GM12878 (cell line): Measurements from ENCODE around the gene BBS9. TPM values are rescaled to one million over a fixed set of nuclear protein-coding genes. Genes with fewer than 3 reads are reported as not detected.

Experiments used
- ATAC-seq: fragments of 200-7000 bp; cut with Tn5 transposase; 3 replicates; pipeline ENCODE4 v1.9.1; 2020; ENCODE audit warnings: mild to moderate bottlenecking, moderate library complexity
- BruUV-seq: library from RNA; stranded (reverse); fragments of 400-500 nt; replicated peaks from 2 replicates; lab custom pipeline; 2021; lab: Mats Ljungman, UMichigan
- CTCF ChIA-PET: fragments of 300-600 bp; sonication (Branson Sonifier 250); formaldehyde crosslinking; extraction: SDS; loops from one replicate; lab custom pipeline; 2021; ENCODE audit warnings: inconsistent platforms; lab: Yijun Ruan, JAX
- POLR2A ChIA-PET: fragments of 350-600 bp; formaldehyde crosslinking; extraction: SDS; loops from one replicate; lab custom pipeline; 2021; ENCODE audit warnings: inconsistent platforms; lab: Charles Lee
- RAD21 ChIA-PET: fragments of 300-600 bp; sonication (Branson Sonifier 250); formaldehyde crosslinking; loops from one replicate; lab custom pipeline; 2023; ENCODE audit warnings: antibody characterized with exemption; ENCODE audit not compliant: unreplicated experiment; lab: Charles Lee
- SMC1A ChIA-PET: fragments of 300-600 bp; sonication (Branson Sonifier 250); formaldehyde crosslinking; loops from one replicate; lab custom pipeline; 2023; ENCODE audit not compliant: unreplicated experiment, uncharacterized antibody; lab: Charles Lee
- DNase-seq: peaks from one replicate; pipeline ENCODE4 v3.0.0-alpha.2; 2011; ENCODE audit warnings: low read depth, low spot score
- FAIRE-seq: peaks from 3 replicates; lab custom pipeline; 2011; peaks lifted over from hg19 to GRCh38; lab: Jason Lieb, UNC
- H2AFZ ChIP-seq: 2 replicates; pipeline ENCODE4 v1.6.0; 2011; ENCODE audit warnings: low read depth, low read length, control low read depth; ENCODE audit not compliant: control insufficient read depth
- H3K27ac ChIP-seq: 2 replicates; pipeline ENCODE4 v1.5.1; 2011; ENCODE audit warnings: control low read depth; ENCODE audit not compliant: control insufficient read depth, insufficient read depth
- H3K27me3 ChIP-seq, 2 experiments: replicated peaks in 1 of 2; 2 replicates each; pipeline versions ENCODE4 v1.6.0 to v1.6.1; 2011; ENCODE audit warnings: low read length in 1 of 2; ENCODE audit not compliant: control insufficient read depth in 2 of 2, insufficient read depth in 2 of 2
- H3K36me3 ChIP-seq, 2 experiments: 2 replicates each; pipeline ENCODE4 v1.5.1; 2011; ENCODE audit warnings: low read length in 1 of 2; ENCODE audit not compliant: control insufficient read depth in 2 of 2, insufficient read depth in 2 of 2
- H3K4me1 ChIP-seq: 2 replicates; pipeline ENCODE4 v1.6.1; 2011; ENCODE audit warnings: mild to moderate bottlenecking, low read length, moderate library complexity, mixed read lengths; ENCODE audit not compliant: control insufficient read depth, insufficient read depth
- H3K4me2 ChIP-seq: 2 replicates; pipeline ENCODE4 v1.6.0; 2011; ENCODE audit warnings: control low read depth; ENCODE audit not compliant: control insufficient read depth, insufficient read depth
- H3K4me3 ChIP-seq: fragments of 200-600 bp; sonication (generic); 2 replicates; pipeline ENCODE4 v1.5.1; 2016
- H3K79me2 ChIP-seq: 2 replicates; pipeline ENCODE4 v1.6.0; 2011; ENCODE audit warnings: low read length; ENCODE audit not compliant: control insufficient read depth, insufficient read depth
- H3K9ac ChIP-seq: 2 replicates; pipeline ENCODE4 v1.8.0; 2011; ENCODE audit warnings: low read length, control low read depth, mixed read lengths; ENCODE audit not compliant: control insufficient read depth, insufficient read depth
- H3K9me3 ChIP-seq: replicated peaks from 3 replicates; pipeline ENCODE4 v1.5.1; 2011; ENCODE audit warnings: mild to moderate bottlenecking, low read length; ENCODE audit not compliant: control insufficient read depth, insufficient read depth
- H4K20me1 ChIP-seq: 2 replicates; pipeline ENCODE4 v1.6.0; 2011; ENCODE audit not compliant: control insufficient read depth, insufficient read depth
- FOXM1 ChIP-seq: IDR thresholded peaks from 2 replicates; pipeline ENCODE4 v1.6.1; 2012; ENCODE audit warnings: low read depth, mild to moderate bottlenecking, inconsistent platforms, low read length, moderate library complexity
- MXI1 ChIP-seq: fragments of 150-350 bp; IDR thresholded peaks from 2 replicates; pipeline ENCODE4 v1.6.1; 2011; ENCODE audit warnings: low read depth, mild to moderate bottlenecking, inconsistent platforms, low read length, improper control_type of control experiment
- NBN ChIP-seq: fragments of 450-650 bp; IDR thresholded peaks from 2 replicates; pipeline ENCODE4 v1.6.1; 2016
- POLR2AphosphoS2 ChIP-seq: IDR thresholded peaks from 2 replicates; pipeline ENCODE4 v1.6.1; 2011; ENCODE audit warnings: low read depth, mild to moderate bottlenecking, low read length, improper control_type of control experiment, moderate library complexity
- PRDM15 ChIP-seq: fragments of 450-650 bp; formaldehyde crosslinking; IDR thresholded peaks from 2 replicates; pipeline ENCODE4 v1.4.0; 2020; ENCODE audit warnings: mild to moderate bottlenecking, moderate library complexity
- RAD21 ChIP-seq: IDR thresholded peaks from 2 replicates; pipeline ENCODE4 v1.6.1; 2011; ENCODE audit warnings: mild to moderate bottlenecking, low read depth, low read length, moderate library complexity; ENCODE audit not compliant: insufficient read depth
- SREBF1 ChIP-seq: IDR thresholded peaks from 2 replicates; pipeline ENCODE4 v1.6.1; 2012; ENCODE audit warnings: mild to moderate bottlenecking, low read length
- SUPT20H ChIP-seq: IDR thresholded peaks from 2 replicates; pipeline ENCODE4 v1.6.1; 2011; ENCODE audit warnings: low read depth, mild to moderate bottlenecking, low read length, moderate library complexity, borderline replicate concordance; ENCODE audit not compliant: control insufficient read depth
- ZBTB4 ChIP-seq: fragments of 450-650 bp; formaldehyde crosslinking; IDR thresholded peaks from 2 replicates; pipeline ENCODE4 v1.4.0; 2022; ENCODE audit warnings: mild to moderate bottlenecking, moderate library complexity
- ZNF217 ChIP-seq: fragments of 450-650 bp; IDR thresholded peaks from 2 replicates; pipeline ENCODE4 v1.6.1; 2017; ENCODE audit warnings: antibody characterized with exemption, mild to moderate bottlenecking
- WGBS: methylation state at CpG from one replicate; pipeline ENCODE4 v1.1.6; 2016; ENCODE audit warnings: low lambda C conversion rate; ENCODE audit not compliant: insufficient replicate concordance, insufficient coverage; ENCODE audit errors: missing lambda C conversion rate; 5-methylcytosine and 5-hydroxymethylcytosine counted together
- in situ Hi-C: fragments of 300-500 bp; cut with MboI; formaldehyde crosslinking; loops from 9 replicates; pipeline ENCODE4 v1.14.3; 2018; ENCODE audit warnings: mixed read lengths
- intact Hi-C: fragments of 100-400 bp; cut with micrococcal nuclease; formaldehyde crosslinking; loops from one replicate; pipeline ENCODE4 v1.14.2; 2022; ENCODE audit not compliant: unreplicated experiment
- polyA plus RNA-seq, 11 experiments: library from polyadenylated mRNA; depleted of rRNA in 4 of 11; unstranded in 6 of 11; stranded (reverse) in 5 of 11; fragments of >200 nt; fragmentation: Nextera tagmentation in 4 of 11; fragmentation: Illumina TruSeq in 1 of 11; extraction: Ambion mirVana in 4 of 11; extraction: Trizol in 1 of 11; gene quantifications; 1 replicate in 1 of 11; 2 replicates in 10 of 11; pipeline versions ENCODE4 v1.2.1 to v1.2.3, GENCODE V29; 2011 to 2016; ENCODE audit warnings: inconsistent platforms in 2 of 11, missing spikeins in 2 of 11, low read depth in 1 of 11
- total RNA-seq, 4 experiments: library from RNA; depleted of rRNA in 3 of 4; stranded (reverse); fragments of >200 nt in 3 of 4; fragmentation: Illumina TruSeq in 1 of 4; extraction: Trizol in 1 of 4; gene quantifications; 2 replicates each; pipeline versions ENCODE4 v1.2.1 to v1.2.3, GENCODE V29; 2013 to 2021

The BBS9 gene
- total and polyA plus RNA-seq, 10 of the 15 experiments (the other 5 are each of a cell fraction or from before 2014, with no cell fraction given): 1.2 to 5.6 (median 2.3) TPM

GRCh38 chr7:33495207-33495606 is 365.8 kb downstream of the BBS9 start:
- 55% methylated on average over 5 of the region's 5 CpGs for WGBS
- POLR2A ChIA-PET: no interaction called here
- Histone ChIP-seq H3K9ac (no peak overlapping the region), H3K79me2 (no peaks in the 10 kb centered on the region), H3K4me3 (no peak overlapping the region), H4K20me1 (no peaks in the 10 kb centered on the region), H3K9me3 (no peaks in the 10 kb centered on the region), H3K4me1 (no peaks in the 10 kb centered on the region), H3K4me2 (no peak overlapping the region), H2AFZ (no peak overlapping the region), H3K27me3 (no peaks in the 10 kb centered on the region), H3K27ac (no peak overlapping the region), H3K36me3 (no peaks in the 10 kb centered on the region)
- TF ChIP-seq SREBF1 (no peak), MXI1 (no peak), POLR2AphosphoS2 (no peak), FOXM1 (no peak), SUPT20H (no peak), RAD21 (no peak), ZNF217 (no peak), NBN (no peak), ZBTB4 (CRISPR knock-in tag) (no peak), PRDM15 (CRISPR knock-in tag) (no peak)
- intact Hi-C loops: no loop called here
- SMC1A ChIA-PET: no interaction called here
- DNase-seq (no peak), ATAC-seq (no peak), FAIRE-seq (no peak)
- no TSS peak for BruUV-seq
- RAD21 ChIA-PET: no interaction called here
- in situ Hi-C loops: no loop called here
- CTCF ChIA-PET: interaction anchor here (1.2 kb wide), 1 partner anchor 36 kb away, joined by 3 read pairs; no protein-coding TSS in a partner anchor
